ENCODE measurements around the gene GMNN.
"Not testable (repeated sequence)": the region's sequence is repeated elsewhere in the genome, so short reads cannot be mapped to it uniquely, and the experiment has no call there.

The GMNN gene

DNA sequence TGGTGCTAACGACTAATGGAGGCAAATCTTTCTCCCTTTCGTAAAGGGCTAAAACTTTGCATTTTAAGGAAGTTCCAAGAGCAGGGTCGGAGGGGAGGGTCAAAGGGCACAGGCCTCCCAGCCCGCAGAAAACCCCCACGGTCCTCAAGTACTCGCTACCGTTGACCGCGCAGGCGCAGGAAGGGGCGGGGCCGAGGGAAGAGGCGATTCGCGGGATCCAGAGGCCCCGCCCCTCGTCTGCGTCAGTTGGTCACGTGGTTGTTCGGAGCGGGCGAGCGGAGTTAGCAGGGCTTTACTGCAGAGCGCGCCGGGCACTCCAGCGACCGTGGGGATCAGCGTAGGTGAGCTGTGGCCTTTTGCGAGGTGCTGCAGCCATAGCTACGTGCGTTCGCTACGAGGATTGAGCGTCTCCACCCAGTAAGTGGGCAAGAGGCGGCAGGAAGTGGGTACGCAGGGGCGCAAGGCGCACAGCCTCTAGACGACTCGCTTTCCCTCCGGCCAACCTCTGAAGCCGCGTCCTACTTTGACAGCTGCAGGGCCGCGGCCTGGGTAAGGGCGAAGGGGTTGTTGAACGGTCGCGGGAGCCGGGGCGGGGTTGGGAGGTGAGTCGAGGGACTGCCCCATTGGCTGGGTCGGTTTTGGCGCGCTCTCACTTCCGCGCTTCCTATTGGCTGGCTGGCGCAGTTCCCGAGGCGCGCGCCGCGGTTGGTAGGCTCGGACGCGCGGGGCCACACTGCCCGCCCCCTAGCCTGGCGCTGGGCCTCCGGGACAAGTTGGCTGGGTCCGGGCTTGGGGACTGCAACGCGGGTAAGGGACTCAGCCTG, at the start of gene GMNN:
GMNN (plus strand) TSS at position 242 of the 824 bp plus-strand sequence. CDS start 2,310 bp downstream, outside the sequence.
- in situ Hi-C loops (cut with HindIII; ENCODE audit: low sequenced_read_pairs) = no loop called here

DNA sequence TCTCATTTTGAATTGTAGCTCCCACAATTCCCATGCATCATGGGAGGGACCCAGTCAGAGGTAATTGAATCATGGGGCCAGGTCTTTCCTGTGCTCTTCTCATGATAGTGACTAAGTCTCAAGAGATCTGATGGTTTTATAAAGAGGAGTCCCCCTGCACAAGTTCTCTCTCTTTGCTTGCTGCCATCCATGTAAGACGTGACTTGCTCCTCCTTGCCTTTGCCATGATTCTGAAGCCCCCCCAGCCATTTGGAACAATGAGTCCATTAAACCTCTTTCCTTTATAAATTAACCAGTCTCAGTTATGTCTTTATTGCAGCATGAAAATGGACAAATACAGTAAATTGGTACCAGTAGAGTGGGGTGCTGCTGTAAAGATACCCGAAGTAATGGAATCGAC, 44.1 kb upstream of the GMNN start:
- in situ Hi-C loops (cut with HindIII; ENCODE audit: low sequenced_read_pairs) = not testable (repeated sequence)

DNA sequence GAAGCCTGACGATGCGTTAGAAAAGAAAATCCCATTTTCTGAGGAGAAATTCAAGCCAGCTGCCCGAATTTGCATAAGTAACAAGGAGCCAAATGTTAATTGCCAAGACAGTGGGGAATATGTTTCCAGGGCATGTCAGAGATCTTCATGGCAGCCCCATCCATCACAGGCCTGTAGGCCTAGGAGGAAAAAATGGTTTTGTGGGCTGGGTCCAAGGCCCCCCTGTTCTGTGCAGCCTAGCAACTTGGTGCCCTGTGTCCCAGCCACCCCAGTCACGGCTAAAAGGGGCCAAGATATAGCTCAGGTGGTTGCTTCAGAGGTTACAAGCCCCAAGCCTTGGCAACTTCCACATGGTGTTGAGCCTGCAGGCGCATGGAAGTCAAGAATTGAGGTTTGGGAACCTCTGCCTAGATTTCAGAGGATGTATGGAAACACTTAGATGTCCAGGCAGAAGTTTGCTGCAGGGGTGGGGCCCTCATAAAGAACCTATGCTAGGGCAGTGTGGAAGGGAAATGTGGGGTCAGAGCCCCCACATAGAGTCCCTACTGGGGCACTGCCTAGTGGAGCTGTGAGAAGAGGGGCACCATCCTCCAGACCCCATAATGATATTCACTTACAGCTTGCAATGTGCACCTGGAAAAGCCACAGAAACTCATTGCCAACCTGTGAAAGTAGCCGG, 43.1 kb upstream of the GMNN start:
- in situ Hi-C loops (cut with HindIII; ENCODE audit: low sequenced_read_pairs) = not testable (repeated sequence)

DNA sequence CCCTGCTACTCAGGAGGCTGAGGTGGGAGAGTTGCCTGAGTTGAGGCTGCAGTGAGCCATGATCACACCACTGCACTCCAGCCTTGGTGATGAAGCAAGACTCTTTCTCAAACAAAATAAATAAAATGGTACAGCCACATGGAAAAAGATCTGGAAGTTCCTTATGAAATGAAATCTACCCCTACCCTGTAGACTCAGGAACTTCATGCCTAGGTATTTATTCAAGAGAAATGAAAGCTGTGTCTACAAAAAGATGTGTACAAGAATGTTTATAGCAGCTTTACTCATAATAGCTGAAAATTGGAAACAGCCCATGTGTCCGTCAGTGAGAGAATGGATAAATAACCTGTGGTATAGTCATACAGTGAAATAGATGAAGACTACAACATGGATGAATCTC, 40.6 kb upstream of the GMNN start:
- in situ Hi-C loops (cut with HindIII; ENCODE audit: low sequenced_read_pairs) = no loop called here

DNA sequence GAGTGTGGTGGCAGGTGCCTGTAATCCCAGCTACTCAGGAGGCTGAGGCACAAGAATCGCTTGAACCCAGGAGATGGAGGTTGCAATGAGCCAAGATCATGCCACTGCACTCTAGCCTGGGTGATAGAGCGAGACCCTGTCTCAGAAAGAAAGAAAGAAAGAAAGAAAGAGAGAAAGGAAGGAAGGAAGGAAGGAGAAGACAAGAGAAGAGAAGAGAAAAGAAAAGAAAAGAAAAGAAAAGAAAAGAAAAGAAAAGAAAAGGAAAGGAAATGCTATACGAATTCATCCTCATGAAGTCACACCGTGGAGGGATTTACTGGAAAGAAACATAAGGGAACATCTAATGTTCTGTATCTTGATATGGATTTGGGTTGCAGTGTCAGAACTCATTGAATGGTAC, 40.0 kb upstream of the GMNN start:
- in situ Hi-C loops (cut with HindIII; ENCODE audit: low sequenced_read_pairs) = not testable (repeated sequence)

DNA sequence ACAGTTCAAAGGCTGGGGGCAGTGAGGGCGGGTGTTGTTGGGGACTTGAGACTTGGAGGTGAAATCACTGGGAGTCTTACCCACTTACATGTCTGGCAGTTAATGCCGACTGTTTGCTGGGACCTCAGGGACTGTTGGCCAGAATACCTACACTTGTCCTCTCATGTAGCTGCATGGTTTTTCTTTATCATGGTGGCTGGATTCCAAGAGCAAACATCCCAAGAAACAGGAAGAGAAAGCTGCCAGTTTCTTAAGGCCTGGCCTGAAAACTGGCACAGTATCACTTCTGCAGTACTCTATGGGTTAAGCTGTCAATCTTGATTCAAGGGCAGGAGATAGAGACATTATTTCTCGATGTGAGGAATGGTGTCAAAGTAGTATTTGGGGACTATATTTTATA, 36.0 kb upstream of the GMNN start:
- in situ Hi-C loops (cut with HindIII; ENCODE audit: low sequenced_read_pairs) = no loop called here

DNA sequence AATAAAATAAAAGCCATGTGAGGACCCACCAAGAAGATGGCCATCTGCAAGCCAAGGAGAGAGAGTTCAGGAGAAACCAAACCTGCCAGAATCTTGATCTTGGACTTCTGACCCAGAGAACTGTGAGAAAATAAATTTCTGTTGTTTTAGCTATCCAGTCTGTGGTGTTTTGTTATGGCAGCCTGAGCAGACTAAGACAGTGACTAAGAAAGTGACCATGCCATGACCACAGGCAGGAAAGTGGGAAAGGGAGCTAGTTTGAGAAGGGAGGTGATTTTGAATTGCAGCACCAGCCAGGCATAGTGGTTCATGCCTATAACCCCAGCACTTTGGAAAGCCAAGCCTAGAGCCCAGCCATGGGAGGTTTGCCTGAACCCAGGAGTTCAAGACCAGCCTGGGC, 33.9 kb upstream of the GMNN start:
- in situ Hi-C loops (cut with HindIII; ENCODE audit: low sequenced_read_pairs) = no loop called here

DNA sequence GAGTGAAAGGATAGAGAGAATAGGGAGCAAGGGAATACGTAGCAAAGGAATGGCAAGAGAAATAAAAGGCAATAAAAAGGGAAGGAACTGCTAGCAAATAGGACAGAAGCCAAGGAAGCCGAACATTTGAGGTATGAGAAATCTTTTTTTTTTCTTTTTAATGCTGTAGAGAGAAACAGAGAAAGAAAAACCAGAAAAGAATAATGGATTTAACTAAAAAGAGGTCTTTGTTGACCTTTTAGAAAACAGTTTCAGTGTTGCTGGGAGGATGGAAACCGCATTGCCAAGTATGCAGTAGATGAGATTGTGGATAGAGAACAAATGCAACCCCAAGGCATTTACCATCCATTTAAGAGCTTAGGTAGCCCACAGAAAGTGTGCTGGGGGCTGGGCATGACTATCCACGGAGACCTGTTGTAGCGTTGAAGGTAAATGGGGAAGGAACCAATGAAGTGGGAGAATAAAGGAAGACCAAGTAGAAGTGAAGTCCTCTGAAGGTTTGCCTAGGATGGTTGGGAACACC, 32.5 kb upstream of the GMNN start:
- in situ Hi-C loops (cut with HindIII; ENCODE audit: low sequenced_read_pairs) = no loop called here

DNA sequence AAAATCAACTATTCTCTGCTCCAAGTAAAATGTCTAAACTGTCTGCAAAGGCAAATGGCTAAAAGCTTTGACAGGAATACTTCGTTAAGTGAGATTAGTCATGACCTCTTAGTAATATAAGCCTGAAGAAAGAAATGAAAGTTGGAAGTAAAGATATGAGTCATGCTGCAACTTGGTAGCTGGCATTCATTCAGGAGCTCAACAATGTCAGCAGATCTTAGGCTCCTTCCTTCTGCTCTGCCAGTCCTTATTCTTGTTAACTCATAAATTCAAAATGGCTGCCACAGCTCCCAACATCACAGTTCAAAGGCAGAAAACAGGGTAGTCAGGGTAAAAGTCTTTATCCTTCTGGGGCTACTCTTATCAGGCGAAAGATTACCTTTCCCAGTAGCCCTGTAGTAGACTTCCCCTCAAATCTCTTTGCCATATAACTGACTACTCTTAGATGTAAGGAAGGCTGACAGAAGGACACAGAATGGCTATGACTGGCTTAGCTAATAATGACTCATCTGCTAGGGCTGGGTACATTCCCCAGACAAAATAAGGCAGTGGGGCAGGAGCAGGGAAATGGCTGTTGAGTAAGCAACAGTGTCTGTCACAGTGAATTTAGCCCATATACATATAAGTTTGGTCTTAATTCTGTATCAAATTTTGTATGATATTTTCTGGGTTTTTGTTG, 31.3 kb upstream of the GMNN start:
- in situ Hi-C loops (cut with HindIII; ENCODE audit: low sequenced_read_pairs) = no loop called here

DNA sequence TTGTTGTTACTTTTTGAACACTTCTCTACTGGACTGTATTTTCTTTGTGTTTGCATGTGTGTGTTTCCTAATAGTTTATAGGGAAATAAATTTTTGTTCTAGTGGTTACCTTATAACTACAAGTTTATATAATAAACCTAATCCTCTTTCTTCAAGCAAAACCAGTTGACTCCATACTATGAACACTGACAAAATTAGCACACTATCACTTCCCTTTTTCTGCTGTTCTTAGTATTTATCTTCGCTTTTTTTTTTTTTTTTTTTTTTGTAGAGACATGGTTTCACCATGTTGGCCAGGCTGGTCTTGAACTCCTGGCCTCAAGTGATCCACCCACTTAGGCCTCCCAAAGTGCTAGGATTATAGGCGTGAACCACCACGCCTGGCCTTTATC, 30.8 kb upstream of the GMNN start:
- in situ Hi-C loops (cut with HindIII; ENCODE audit: low sequenced_read_pairs) = no loop called here

DNA sequence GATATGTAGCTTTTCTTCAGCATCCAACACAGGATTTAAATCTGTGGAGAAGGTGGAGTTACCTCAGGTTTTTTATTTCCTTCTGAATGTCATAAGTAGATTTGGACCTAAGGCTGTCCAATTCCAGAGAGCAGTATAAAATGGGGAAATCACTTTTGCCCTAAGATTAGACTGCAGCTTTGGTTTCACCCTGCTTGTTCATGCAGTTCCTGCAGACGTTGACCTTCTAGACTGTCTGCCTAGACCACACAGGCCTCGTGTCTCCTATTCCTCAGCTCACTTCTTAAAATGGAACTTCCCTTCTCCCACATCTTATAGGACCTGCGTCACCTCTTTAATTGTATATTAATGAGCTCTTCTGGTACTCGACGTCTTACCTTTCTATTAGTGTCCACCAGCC, 29.8 kb upstream of the GMNN start:
- in situ Hi-C loops (cut with HindIII; ENCODE audit: low sequenced_read_pairs) = no loop called here

DNA sequence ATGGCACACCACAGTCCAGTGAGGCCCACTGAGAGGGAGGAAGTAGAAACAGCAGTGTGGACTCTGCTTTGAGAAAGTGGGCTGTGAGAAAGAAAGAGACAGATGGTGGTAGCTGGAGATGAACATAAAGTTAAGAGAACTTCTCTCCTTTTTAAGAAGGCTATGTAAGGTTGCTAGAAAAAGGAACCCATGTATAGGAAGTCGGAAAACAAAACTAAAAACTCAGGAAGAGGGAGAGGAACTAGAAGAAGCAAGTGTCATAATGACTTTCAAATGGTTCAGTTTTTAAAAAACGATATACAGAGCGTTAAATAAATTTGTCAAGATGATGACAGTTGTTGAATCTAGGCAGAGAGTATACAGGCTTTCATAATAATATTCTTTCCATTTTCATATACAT, 25.4 kb upstream of the GMNN start:
- in situ Hi-C loops (cut with HindIII; ENCODE audit: low sequenced_read_pairs) = no loop called here

DNA sequence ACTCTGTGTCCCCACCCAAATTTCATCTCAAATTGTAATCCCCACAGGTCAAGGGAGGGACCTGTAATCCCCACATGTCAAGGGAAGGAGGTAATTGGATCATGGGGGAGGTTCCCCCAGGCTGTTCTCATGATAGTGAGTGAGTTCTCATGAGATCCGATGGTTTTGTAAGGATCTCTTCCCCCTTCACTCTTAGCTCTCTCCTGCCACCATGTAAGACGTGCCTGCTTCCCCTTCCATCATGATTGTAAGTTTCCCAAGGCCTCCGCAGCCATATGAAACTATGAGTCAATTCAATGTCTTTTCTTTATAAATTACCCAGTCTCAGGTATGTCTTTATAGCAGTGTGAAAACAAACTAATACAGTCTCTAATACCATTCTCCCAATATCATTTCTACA, 23.9 kb upstream of the GMNN start:
- in situ Hi-C loops (cut with HindIII; ENCODE audit: low sequenced_read_pairs) = not testable (repeated sequence)

DNA sequence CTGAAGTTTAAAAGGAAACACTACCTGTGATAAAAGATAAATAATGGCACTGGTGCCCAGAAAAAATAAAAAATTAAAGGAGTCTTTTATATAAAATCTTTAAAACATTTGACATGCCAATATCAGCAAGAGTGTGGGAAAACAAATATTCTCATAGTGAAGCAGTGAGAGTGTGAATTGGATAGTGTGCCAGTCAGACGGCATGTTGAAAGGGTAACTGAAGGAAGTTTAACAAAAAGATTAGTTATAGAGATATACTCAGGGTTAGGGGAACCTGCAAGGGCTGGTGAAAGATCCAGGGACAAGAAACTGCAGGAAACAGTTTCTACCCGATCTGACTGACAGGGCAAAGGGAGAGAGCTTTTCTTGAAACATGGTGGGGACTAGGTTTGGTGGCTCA, 22.2 kb upstream of the GMNN start:
- in situ Hi-C loops (cut with HindIII; ENCODE audit: low sequenced_read_pairs) = no loop called here

DNA sequence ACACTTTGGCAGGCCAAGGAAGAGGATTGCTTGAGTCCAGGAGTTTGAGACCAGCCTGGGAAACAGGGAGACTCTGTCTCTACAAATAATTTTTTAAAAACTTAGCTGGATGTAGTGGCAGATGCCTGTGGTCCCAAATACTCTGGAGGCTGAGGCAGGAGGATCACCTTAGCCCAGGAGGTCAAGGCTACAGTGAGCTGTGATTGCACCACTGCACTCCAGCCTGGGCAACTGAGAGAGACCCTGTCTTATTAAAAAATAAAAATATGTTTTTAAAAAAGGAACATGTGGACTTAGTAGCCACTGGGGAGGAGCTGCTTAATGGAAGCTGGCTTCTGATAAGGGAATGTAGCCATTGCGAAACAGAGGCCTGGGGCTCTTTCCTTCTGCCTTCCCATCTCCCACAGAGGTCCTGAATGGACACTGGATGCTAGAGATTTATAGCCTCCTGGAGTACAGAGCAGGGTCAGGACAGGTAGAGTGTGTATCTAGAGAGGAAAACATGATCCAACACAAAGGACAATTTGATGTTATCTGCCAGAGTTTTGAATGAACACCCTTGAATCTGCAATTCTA, 21.7 kb upstream of the GMNN start:
- in situ Hi-C loops (cut with HindIII; ENCODE audit: low sequenced_read_pairs) = no loop called here

DNA sequence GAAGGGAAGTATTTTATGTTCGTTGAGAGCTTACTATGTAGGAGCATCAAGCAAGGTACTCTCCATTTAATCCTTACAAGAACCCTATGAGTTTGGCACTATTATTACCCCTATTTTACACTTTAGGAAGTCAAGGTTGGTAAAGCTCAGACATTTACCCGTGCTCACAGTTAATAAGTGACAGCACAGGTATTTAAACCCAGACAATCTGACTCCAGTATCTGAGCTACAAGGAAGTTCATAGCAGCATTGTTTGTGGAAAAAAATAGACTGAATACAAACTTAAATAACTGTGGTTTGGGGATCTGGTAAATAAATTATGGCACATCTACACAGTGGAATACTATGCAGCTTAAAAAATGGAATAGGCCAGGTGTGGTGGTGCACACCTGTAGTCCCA, 21.2 kb upstream of the GMNN start:
- in situ Hi-C loops (cut with HindIII; ENCODE audit: low sequenced_read_pairs) = no loop called here

DNA sequence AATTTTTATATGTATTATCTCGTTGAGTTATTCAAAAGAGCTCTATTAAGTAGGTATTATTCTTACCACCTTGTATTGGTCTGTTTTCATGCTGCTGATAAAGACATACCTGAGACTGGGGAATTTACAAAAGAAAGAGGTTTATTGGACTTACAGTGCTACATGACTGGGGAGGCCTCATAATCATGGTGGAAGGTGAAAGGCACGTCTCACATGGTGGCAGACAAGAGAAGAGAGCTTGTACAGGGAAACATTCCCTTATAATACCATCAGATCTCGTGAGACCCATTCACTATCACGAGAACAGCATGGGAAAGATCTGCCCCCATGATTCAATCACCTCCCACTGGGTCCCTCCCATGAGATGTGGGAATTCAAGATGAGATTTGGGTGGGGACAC, 20.4 kb upstream of the GMNN start:
- in situ Hi-C loops (cut with HindIII; ENCODE audit: low sequenced_read_pairs) = not testable (repeated sequence)

DNA sequence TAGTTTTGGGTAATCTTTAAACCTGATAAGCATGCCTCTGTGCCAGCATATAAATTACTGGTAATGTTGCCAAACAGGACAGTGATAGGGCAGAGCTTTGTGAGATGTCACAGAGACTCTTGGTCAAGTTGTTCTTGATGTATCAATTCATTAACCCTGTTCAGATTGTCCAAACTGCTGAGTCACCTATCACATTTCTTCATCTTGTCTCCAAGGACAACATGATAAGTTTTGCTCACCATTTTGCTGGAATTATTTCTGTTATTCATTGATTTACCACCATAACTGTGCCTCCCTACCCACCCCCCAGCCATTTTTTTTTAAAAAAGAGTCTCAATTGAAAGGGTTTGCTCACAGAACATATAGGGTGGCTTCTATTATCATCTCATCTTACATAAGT, 19.5 kb upstream of the GMNN start:
- in situ Hi-C loops (cut with HindIII; ENCODE audit: low sequenced_read_pairs) = no loop called here

DNA sequence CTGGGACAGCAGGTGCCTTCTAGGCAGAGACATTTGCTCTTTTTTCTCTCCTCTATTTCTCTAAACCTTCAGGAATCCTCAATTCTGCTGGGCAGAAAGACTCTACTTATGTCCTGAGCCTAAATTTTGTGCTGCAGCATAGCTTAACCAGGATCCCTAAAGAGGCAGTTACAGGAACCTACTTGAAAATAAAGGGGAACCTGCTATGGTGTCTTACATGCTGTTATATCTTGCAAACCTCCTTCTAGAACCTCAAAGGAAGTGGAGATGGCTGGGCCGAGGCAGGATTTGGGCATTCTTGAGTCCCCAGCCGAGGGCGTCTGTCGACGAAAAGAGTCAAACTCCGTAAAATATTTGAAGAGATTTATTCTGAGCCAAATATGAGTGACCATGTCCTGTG, 17.1 kb upstream of the GMNN start:
- in situ Hi-C loops (cut with HindIII; ENCODE audit: low sequenced_read_pairs) = no loop called here

DNA sequence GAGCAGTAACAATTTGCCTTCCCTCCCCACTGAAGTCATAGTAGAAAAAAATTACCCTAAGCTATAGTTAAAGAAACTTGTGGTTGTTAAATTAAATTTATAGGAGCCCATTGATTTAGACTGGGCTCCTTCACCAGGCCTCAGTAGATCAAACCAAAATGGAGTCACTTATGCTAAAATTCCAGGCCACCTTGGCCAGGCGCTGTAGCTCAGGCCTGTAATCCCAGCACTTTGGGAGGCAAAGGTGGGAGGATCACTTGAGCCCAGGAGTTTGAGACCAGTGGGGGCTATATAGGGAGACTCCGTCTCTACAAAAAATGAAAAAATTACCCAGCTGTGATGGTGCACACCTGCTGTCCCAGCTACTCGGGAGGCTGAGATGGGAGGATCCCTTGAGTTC, 15.0 kb upstream of the GMNN start:
- in situ Hi-C loops (cut with HindIII; ENCODE audit: low sequenced_read_pairs) = no loop called here

DNA sequence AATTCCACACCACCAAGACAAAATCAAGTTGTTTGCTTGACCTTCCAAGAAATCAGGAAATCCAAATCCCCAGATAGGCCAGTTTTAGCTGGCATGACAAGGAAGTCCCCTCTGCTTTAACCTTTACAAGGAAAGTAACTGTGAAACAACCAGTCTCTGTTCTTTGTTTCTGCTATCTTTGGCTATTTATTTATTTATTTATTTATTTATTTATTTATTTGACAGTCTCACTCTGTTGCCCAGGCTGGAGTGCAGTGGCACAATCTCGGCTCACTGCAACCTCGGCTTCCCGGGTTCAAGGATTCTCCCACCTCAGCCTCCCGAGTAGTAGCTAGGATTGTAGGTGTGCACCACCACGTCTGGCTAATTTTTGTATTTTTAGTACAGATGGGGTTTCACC, 14.5 kb upstream of the GMNN start:
- in situ Hi-C loops (cut with HindIII; ENCODE audit: low sequenced_read_pairs) = no loop called here
